Measurements from ENCODE around the gene WDR43. TPM values are rescaled to one million over a fixed set of nuclear protein-coding genes. Genes with fewer than 3 reads are reported as not detected.

The WDR43 gene
- total RNA-seq, 2 experiments from 2014 or later = 62.4 to 73.2 TPM

- ATAC-seq (ENCODE audit: poor library complexity) = no peak
- Mint-ChIP-seq H3K4me3 (no peak overlapping the region), H3K36me3 (ENCODE audit: low read depth) (peaks cover 96% of the 10 kb centered on the region), H3K27ac (no peak overlapping the region), H3K4me1 (ENCODE audit: low read depth) (no peaks in the 10 kb centered on the region), H3K9me3 (no peaks in the 10 kb centered on the region), H3K27me3 (no peaks in the 10 kb centered on the region)
- H3K9me3 ChIP-seq (ENCODE audit: control insufficient read depth in 1 of 2, insufficient read depth in 1 of 2, low read length in 2 of 2) = no peaks in the 10 kb centered on the region
- no peak for DNase-seq
- ChIA-PET POLR2A (no interaction called here), CTCF (interaction anchor here (1.1 kb wide), 1 partner anchor 15 kb away, joined by 4 read pairs; no protein-coding TSS in a partner anchor)
- no peaks in the 10 kb centered on the region for H3K27me3 ChIP-seq (ENCODE audit: control insufficient read depth in 1 of 2, insufficient read depth in 2 of 2, low read length in 2 of 2)
- no peaks in the 10 kb centered on the region for H3K4me1 ChIP-seq (ENCODE audit: insufficient read depth, low read length)
- intact Hi-C loops (cut with DNase I, micrococcal nuclease) = no loop called here
- H3K4me3 ChIP-seq (ENCODE audit: low read length) = no peak overlapping the region
- no peak overlapping the region for H3K27ac ChIP-seq (ENCODE audit: low read depth in 1 of 2, low read length in 2 of 2)
- no peak for TF ChIP-seq CTCF (IDR thresholded peaks at IDR 0.05)
- peaks cover 84% of the 10 kb centered on the region for H3K36me3 ChIP-seq (ENCODE audit: insufficient read depth, low read length)
Observed at GRCh38 chr2:28929581-28929980, 35.1 kb downstream of the WDR43 start.

- no peaks in the 10 kb centered on the region for H3K4me1 ChIP-seq (ENCODE audit: insufficient read depth, low read length)
- H3K9me3 ChIP-seq (ENCODE audit: control insufficient read depth in 1 of 2, insufficient read depth in 1 of 2, low read length in 2 of 2) = no peaks in the 10 kb centered on the region
- Mint-ChIP-seq H3K27me3 (no peaks in the 10 kb centered on the region), H3K4me3 (no peak overlapping the region), H3K4me1 (ENCODE audit: low read depth) (no peaks in the 10 kb centered on the region), H3K27ac (no peak overlapping the region), H3K9me3 (no peaks in the 10 kb centered on the region), H3K36me3 (ENCODE audit: low read depth) (peaks cover 96% of the 10 kb centered on the region)
- ChIA-PET CTCF (no interaction called here), POLR2A (no interaction called here)
- H3K4me3 ChIP-seq (ENCODE audit: low read length) = no peak overlapping the region
- TF ChIP-seq CTCF (IDR thresholded peaks at IDR 0.05) = no peak
- DNase-seq = no peak
- intact Hi-C loops (cut with DNase I, micrococcal nuclease) = no loop called here
- H3K27ac ChIP-seq (ENCODE audit: low read depth in 1 of 2, low read length in 2 of 2) = no peak overlapping the region
- H3K36me3 ChIP-seq (ENCODE audit: insufficient read depth, low read length) = peaks cover 84% of the 10 kb centered on the region
- ATAC-seq (ENCODE audit: poor library complexity) = no peak
- no peaks in the 10 kb centered on the region for H3K27me3 ChIP-seq (ENCODE audit: control insufficient read depth in 1 of 2, insufficient read depth in 2 of 2, low read length in 2 of 2)
Observed at GRCh38 chr2:28930205-28930604, 35.7 kb downstream of the WDR43 start.

GRCh38 chr2:28934769-28935168 is 40.3 kb downstream of the WDR43 start:
- peaks cover 92% of the 10 kb centered on the region for H3K36me3 Mint-ChIP-seq (ENCODE audit: low read depth)
- TF ChIP-seq CTCF (IDR thresholded peaks at IDR 0.05) = no peak
- ATAC-seq (ENCODE audit: poor library complexity) = no peak
- no peaks in the 10 kb centered on the region for H3K4me1 Mint-ChIP-seq (ENCODE audit: low read depth)
- POLR2A ChIA-PET = no interaction called here
- Histone ChIP-seq H3K4me1 (ENCODE audit: insufficient read depth, low read length) (no peaks in the 10 kb centered on the region), H3K36me3 (ENCODE audit: insufficient read depth, low read length) (peaks cover 82% of the 10 kb centered on the region), H3K27ac (ENCODE audit: low read depth in 1 of 2, low read length in 2 of 2) (no peak overlapping the region), H3K9me3 (ENCODE audit: control insufficient read depth in 1 of 2, insufficient read depth in 1 of 2, low read length in 2 of 2) (no peaks in the 10 kb centered on the region), H3K4me3 (ENCODE audit: low read length) (no peak overlapping the region), H3K27me3 (ENCODE audit: control insufficient read depth in 1 of 2, insufficient read depth in 2 of 2, low read length in 2 of 2) (no peaks in the 10 kb centered on the region)
- H3K27me3 Mint-ChIP-seq = no peaks in the 10 kb centered on the region
- no peaks in the 10 kb centered on the region for H3K9me3 Mint-ChIP-seq
- DNase-seq = no peak
- intact Hi-C loops (cut with DNase I, micrococcal nuclease) = no loop called here
- H3K27ac Mint-ChIP-seq = no peak overlapping the region
- no peak overlapping the region for H3K4me3 Mint-ChIP-seq
- CTCF ChIA-PET = no interaction called here
